Chondrocyte (in vitro differentiated cells): ENCODE data around the gene MACROD2. TPM values are rescaled to one million over a fixed set of nuclear protein-coding genes. Genes with fewer than 3 reads are reported as not detected.

Experiments used
- DNase-seq: peaks from one replicate; pipeline ENCODE4 v3.0.0; 2021; ENCODE audit warnings: mixed read lengths, low spot score
- H3K27ac Mint-ChIP-seq: one replicate; pipeline ENCODE4 v1.8.0; 2021; ENCODE audit warnings: mild to moderate bottlenecking, moderate library complexity, mixed read lengths; ENCODE audit not compliant: unreplicated experiment
- H3K27me3 Mint-ChIP-seq: 2 replicates; pipeline ENCODE4 v1.8.0; 2021; ENCODE audit warnings: low read depth, mixed read lengths
- H3K36me3 Mint-ChIP-seq: 2 replicates; pipeline ENCODE4 v1.8.0; 2021; ENCODE audit warnings: low read depth, mixed read lengths
- H3K4me1 Mint-ChIP-seq: 2 replicates; pipeline ENCODE4 v1.8.0; 2021; ENCODE audit warnings: low read depth, mild to moderate bottlenecking, mixed read lengths
- H3K4me3 Mint-ChIP-seq: one replicate; pipeline ENCODE4 v1.8.0; 2021; ENCODE audit warnings: mild to moderate bottlenecking, moderate library complexity, mixed read lengths; ENCODE audit not compliant: unreplicated experiment
- H3K9me3 Mint-ChIP-seq: 2 replicates; pipeline ENCODE4 v1.8.0; 2021; ENCODE audit warnings: low read depth, mixed read lengths
- total RNA-seq: library from RNA; stranded (reverse); gene quantifications from 3 replicates; pipeline ENCODE4 v1.2.1, GENCODE V29; 2021
- TF ChIP-seq, protein P1 (sequence below): fragments of 200-600 bp; sonication (generic); IDR thresholded peaks from 2 replicates; pipeline ENCODE4 v1.5.0; 2021; ENCODE audit warnings: antibody characterized with exemption, mild to moderate bottlenecking, moderate library complexity

The MACROD2 gene
- total RNA-seq, 1 donor from 2014 or later = 3.2 TPM

DNA sequence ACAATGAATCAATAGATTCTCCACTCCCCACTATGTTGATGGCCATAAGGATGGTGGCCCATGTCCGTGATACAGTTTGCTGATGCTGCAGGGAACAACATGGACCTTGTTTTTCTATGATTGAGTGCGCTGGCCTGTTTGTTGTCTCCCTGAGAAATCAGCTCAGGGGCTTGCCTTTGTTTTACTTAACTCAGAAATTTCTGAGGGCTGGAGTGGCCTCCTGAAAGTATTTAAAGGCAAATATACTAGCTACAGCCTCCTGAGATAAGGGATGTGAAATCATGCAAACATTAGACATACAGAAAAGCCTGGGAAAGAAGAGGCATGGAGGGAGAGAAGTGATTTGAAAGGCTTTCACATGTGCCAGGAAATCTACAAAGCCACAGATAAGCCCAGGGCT is 512.4 kb downstream of the MACROD2 start:
- Mint-ChIP-seq H3K36me3 (no peaks in the 10 kb centered on the region), H3K4me1 (no peaks in the 10 kb centered on the region), H3K4me3 (no peak overlapping the region), H3K27me3 (no peaks in the 10 kb centered on the region), H3K27ac (no peak overlapping the region), H3K9me3 (no peaks in the 10 kb centered on the region)
- TF ChIP-seq, protein P1, sequence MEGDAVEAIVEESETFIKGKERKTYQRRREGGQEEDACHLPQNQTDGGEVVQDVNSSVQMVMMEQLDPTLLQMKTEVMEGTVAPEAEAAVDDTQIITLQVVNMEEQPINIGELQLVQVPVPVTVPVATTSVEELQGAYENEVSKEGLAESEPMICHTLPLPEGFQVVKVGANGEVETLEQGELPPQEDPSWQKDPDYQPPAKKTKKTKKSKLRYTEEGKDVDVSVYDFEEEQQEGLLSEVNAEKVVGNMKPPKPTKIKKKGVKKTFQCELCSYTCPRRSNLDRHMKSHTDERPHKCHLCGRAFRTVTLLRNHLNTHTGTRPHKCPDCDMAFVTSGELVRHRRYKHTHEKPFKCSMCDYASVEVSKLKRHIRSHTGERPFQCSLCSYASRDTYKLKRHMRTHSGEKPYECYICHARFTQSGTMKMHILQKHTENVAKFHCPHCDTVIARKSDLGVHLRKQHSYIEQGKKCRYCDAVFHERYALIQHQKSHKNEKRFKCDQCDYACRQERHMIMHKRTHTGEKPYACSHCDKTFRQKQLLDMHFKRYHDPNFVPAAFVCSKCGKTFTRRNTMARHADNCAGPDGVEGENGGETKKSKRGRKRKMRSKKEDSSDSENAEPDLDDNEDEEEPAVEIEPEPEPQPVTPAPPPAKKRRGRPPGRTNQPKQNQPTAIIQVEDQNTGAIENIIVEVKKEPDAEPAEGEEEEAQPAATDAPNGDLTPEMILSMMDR = no peak
- no peak for DNase-seq

DNA sequence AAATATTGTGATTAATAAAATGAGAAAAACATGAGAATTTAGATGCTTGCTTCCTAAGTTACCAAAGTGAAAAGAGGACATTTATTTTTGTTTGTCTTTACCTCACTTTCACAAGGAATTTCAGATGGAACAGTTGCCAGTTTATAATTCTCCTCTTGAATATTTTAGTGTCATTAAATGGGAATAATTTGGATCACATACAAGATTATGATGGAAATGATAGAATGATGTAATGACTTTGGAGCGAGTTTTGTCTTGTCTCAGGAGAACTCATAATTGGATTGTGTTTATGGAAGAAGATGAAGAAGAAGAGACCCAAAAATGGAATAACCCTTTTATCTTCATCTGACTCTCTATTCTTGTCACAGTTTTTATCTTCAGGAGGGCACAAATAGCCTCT is 515.0 kb downstream of the MACROD2 start:
- TF ChIP-seq, protein P1 = no peak
- Mint-ChIP-seq H3K27me3 (no peaks in the 10 kb centered on the region), H3K4me3 (no peak overlapping the region)

DNA sequence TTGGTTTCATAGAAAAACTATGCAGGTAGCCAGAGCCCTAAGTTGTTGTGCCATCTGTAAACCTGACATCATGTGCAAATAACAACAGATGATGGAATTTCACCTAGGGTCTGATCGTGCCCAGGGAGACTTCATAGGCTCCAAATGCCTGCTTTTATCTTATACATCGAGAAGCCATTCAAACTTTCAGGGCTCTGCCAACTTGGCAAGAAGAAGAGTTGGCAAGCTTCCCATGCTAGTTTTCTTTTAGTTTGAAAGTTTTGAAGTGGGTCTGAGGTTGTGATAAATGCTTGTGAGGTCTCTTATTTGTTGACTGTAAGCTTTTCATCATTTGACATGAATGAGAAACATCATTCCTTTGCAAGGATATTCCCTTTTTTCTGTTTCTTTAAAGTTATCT is 517.5 kb downstream of the MACROD2 start:
- Mint-ChIP-seq H3K9me3 (peaks cover 7% of the 10 kb centered on the region), H3K27ac (no peak overlapping the region), H3K27me3 (no peaks in the 10 kb centered on the region), H3K36me3 (no peaks in the 10 kb centered on the region), H3K4me1 (no peaks in the 10 kb centered on the region), H3K4me3 (no peak overlapping the region)
- TF ChIP-seq, protein P1 = no peak
- no peak for DNase-seq

More for the DNA sequence above, 515.0 kb downstream of the MACROD2 start:
- no peaks in the 10 kb centered on the region for H3K9me3 Mint-ChIP-seq
- DNase-seq = no peak
- H3K27ac Mint-ChIP-seq = no peak overlapping the region
- H3K36me3 Mint-ChIP-seq = no peaks in the 10 kb centered on the region
- no peaks in the 10 kb centered on the region for H3K4me1 Mint-ChIP-seq

DNA sequence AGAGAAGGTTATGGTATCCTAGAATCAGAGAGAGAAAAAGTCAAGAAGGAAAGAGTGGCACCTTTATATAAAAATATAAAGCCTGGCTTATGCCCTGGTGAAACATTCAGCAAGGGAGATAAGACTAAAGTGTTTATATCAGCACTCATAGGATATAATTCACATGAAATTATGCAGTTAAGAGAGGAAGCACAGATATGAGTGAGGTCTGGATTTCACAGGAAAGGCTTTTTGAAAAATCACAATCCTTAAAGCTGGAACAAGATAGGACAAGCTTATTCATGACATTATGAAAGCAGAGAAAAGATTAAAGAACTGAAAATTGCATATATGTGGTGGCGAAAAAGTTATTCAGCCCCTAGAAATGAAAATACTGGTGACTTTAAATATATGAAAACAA is 523.3 kb downstream of the MACROD2 start:
- no peak for DNase-seq
- H3K9me3 Mint-ChIP-seq = peaks cover 7% of the 10 kb centered on the region
- H3K4me3 Mint-ChIP-seq = no peak overlapping the region
- H3K27me3 Mint-ChIP-seq = no peaks in the 10 kb centered on the region
- H3K27ac Mint-ChIP-seq = no peak overlapping the region
- H3K4me1 Mint-ChIP-seq = no peaks in the 10 kb centered on the region
- no peaks in the 10 kb centered on the region for H3K36me3 Mint-ChIP-seq
- TF ChIP-seq, protein P1 = no peak

DNA sequence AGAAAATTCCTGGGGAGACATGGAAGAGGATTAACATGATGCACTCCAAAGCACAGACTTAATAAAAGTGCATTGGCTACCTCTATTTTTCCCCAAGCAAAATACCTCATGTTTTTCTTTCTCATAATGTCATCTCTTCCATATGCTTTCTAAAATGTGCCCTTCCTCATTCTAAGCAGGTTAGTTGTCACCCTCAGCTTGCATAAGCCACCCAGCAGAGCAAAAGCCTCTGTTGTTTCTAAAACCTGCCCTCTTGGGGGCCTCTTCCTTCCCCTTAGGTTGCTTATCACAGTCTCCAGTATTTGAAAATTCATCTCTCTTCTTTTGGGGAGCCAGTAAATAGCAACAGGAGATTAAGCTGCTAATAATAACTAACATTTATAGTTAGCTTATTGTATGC is 525.7 kb downstream of the MACROD2 start:
- no peak for DNase-seq
- Mint-ChIP-seq H3K4me1 (no peaks in the 10 kb centered on the region), H3K36me3 (no peaks in the 10 kb centered on the region), H3K27me3 (peaks cover 2% of the 10 kb centered on the region), H3K27ac (no peak overlapping the region), H3K9me3 (peaks cover 5% of the 10 kb centered on the region), H3K4me3 (no peak overlapping the region)
- TF ChIP-seq, protein P1 = no peak
